Measurements from ENCODE around the gene PPARA. TPM values are rescaled to one million over a fixed set of nuclear protein-coding genes. Genes with fewer than 3 reads are reported as not detected.
"Not testable (repeated sequence)": the region's sequence is repeated elsewhere in the genome, so short reads cannot be mapped to it uniquely, and the experiment has no call there.

PPARA gene
- total and polyA plus RNA-seq, 12 donors, result 5.1 to 208 (median 37.4) TPM

- Histone ChIP-seq H3K4me3 (no peak overlapping the region), H3K27ac (no peak overlapping the region), H3K9me3 (replicated peaks in 1 of 3) (no peaks in the 10 kb centered on the region), H3K4me1 (replicated peaks in 1 of 2) (no peaks in the 10 kb centered on the region), H3K36me3 (replicated peaks in 1 of 2) (no peaks in the 10 kb centered on the region), H3K27me3 (no peaks in the 10 kb centered on the region)
- 69 to 76% (median 72%) methylated on average over 12 of the region's 12 CpGs for WGBS, 4 donors
- TF ChIP-seq POLR2A (IDR thresholded peaks at IDR 0.05), result no peak
- DNase-seq, result peak in 2 of 7 donors; percentile 42 to 43
- intact Hi-C loops (cut with DNase I), result loop anchor here in 1 of 2 donors (10.0 kb wide), 1 partner anchor 135 kb away; no protein-coding TSS in a partner anchor
Measured at GRCh38 chr22:46259374-46259773, 109.0 kb downstream of the PPARA start.

- no peaks in the 10 kb centered on the region for H3K9me3 ChIP-seq (replicated peaks in 1 of 3)
- TF ChIP-seq, protein P1, sequence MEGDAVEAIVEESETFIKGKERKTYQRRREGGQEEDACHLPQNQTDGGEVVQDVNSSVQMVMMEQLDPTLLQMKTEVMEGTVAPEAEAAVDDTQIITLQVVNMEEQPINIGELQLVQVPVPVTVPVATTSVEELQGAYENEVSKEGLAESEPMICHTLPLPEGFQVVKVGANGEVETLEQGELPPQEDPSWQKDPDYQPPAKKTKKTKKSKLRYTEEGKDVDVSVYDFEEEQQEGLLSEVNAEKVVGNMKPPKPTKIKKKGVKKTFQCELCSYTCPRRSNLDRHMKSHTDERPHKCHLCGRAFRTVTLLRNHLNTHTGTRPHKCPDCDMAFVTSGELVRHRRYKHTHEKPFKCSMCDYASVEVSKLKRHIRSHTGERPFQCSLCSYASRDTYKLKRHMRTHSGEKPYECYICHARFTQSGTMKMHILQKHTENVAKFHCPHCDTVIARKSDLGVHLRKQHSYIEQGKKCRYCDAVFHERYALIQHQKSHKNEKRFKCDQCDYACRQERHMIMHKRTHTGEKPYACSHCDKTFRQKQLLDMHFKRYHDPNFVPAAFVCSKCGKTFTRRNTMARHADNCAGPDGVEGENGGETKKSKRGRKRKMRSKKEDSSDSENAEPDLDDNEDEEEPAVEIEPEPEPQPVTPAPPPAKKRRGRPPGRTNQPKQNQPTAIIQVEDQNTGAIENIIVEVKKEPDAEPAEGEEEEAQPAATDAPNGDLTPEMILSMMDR (IDR thresholded peaks at IDR 0.05), result no peak
- TF ChIP-seq POLR2A (IDR thresholded peaks at IDR 0.05), result no peak
- no peaks in the 10 kb centered on the region for H3K4me1 ChIP-seq (replicated peaks in 1 of 2)
- no peak overlapping the region for H3K27ac ChIP-seq
- no peak overlapping the region for H3K4me3 ChIP-seq
- H3K27me3 ChIP-seq, result no peaks in the 10 kb centered on the region
- intact Hi-C loops (cut with DNase I), result no loop called here
- DNase-seq, result no peak
- WGBS, 4 donors, result 71 to 85% (median 78%) methylated on average over 4 to 6 of the region's 6 CpGs
- H3K36me3 ChIP-seq (replicated peaks in 1 of 2), result no peaks in the 10 kb centered on the region
Measured at GRCh38 chr22:46260038-46260437, 109.7 kb downstream of the PPARA start.

- intact Hi-C loops (cut with DNase I), result no loop called here
- DNase-seq, result peak; percentile 58 to 88 (median 72)
- WGBS, 4 donors, result 12 to 39% (median 15%) methylated on average over 16 to 109 of the region's 109 CpGs
- Histone ChIP-seq H3K4me3 (peak overlapping the region in 1 of 4 donors; percentile 46), H3K4me1 (replicated peaks in 1 of 2) (peaks cover 10% of the 10 kb centered on the region in 2 donors), H3K9me3 (replicated peaks in 1 of 3) (no peaks in the 10 kb centered on the region), H3K27me3 (no peaks in the 10 kb centered on the region), H3K36me3 (replicated peaks in 1 of 2) (no peaks in the 10 kb centered on the region), H3K27ac (no peak overlapping the region)
- no peak for TF ChIP-seq POLR2A (IDR thresholded peaks at IDR 0.05)
- TF ChIP-seq, protein P1 (IDR thresholded peaks at IDR 0.05), result peak in 3 of 6 experiments; percentile 29 to 32 (median 30)
Measured at GRCh38 chr22:46262449-46263215, 112.3 kb downstream of the PPARA start.

DNA sequence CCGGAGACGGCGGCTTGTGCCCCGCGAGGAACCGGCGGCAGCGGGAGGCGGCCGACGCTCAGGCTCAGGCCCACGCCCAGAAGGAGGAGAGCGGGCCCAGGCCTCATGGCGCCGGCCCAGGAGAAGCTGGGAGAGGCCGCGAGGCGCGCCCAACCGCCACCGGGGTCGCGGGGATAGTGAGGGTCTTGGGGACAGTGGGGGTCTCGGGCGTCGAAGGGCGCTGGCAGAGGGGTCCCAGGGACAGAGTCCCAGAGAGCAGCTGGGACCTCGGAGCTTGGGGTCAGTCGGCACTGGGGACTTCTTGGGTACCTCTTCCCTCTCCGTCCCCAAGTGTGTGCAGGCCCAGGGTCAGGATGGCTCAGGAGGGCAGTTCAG lies 112.9 kb downstream of the PPARA start, which contains the start of gene PKDREJ:
TSS of gene PKDREJ (minus strand) at position 128 of the 375 bp plus-strand sequence. CDS start at position 107, 21 bp downstream.
- H3K4me1 ChIP-seq (replicated peaks in 1 of 2), result peaks cover 10% of the 10 kb centered on the region in 2 donors
- H3K9me3 ChIP-seq (replicated peaks in 1 of 3), result no peaks in the 10 kb centered on the region
- WGBS, 4 donors, result 51 to 88% (median 66%) methylated on average over 15 to 30 of the region's 30 CpGs
- DNase-seq, result no peak
- H3K27ac ChIP-seq, result no peak within 1 kb of the TSS
- H3K36me3 ChIP-seq (replicated peaks in 1 of 2), result no peaks in the 10 kb centered on the region
- no peaks in the 10 kb centered on the region for H3K27me3 ChIP-seq
- no peak for TF ChIP-seq POLR2A (IDR thresholded peaks at IDR 0.05)
- TF ChIP-seq, protein P1 (IDR thresholded peaks at IDR 0.05), result no peak
- H3K4me3 ChIP-seq, result peak within 1 kb of the TSS in 1 of 4 donors; percentile 46
- intact Hi-C loops (cut with DNase I), result no loop called here

- H3K27me3 ChIP-seq; DNase-seq; H3K9me3 ChIP-seq (replicated peaks in 1 of 3); H3K4me3 ChIP-seq; H3K27ac ChIP-seq; intact Hi-C loops (cut with DNase I); H3K36me3 ChIP-seq (replicated peaks in 1 of 2): not testable (repeated sequence)
- H3K4me1 ChIP-seq (replicated peaks in 1 of 2), result peaks cover 16 to 24% of the 10 kb centered on the region in 2 donors
- 91 to 99% (median 95%) methylated on average over 5 to 6 of the region's 6 CpGs for WGBS, 4 donors
Measured at GRCh38 chr22:46264520-46264919, 114.2 kb downstream of the PPARA start.

GRCh38 chr22:46265627-46266026 lies 115.3 kb downstream of the PPARA start:
- DNase-seq; H3K27me3 ChIP-seq; H3K9me3 ChIP-seq (replicated peaks in 1 of 3); H3K4me3 ChIP-seq; intact Hi-C loops (cut with DNase I); H3K36me3 ChIP-seq (replicated peaks in 1 of 2); H3K27ac ChIP-seq: not testable (repeated sequence)
- peaks cover 16 to 25% of the 10 kb centered on the region in 2 donors for H3K4me1 ChIP-seq (replicated peaks in 1 of 2)
- 82 to 95% (median 92%) methylated on average over 4 of the region's 4 CpGs for WGBS, 4 donors
